Fibroblast of the conjunctiva (primary cell): ENCODE measurements around the gene PDHB.
A peak's percentile ranks its signal among the peaks of the same experiment; 100 is the strongest.
"Not testable (repeated sequence)": the region's sequence is repeated elsewhere in the genome, so short reads cannot be mapped to it uniquely, and the experiment has no call there.

ENCODE experiments used
- DNase-seq: peaks from one replicate; pipeline ENCODE4 v3.0.0-alpha.2; 2010; ENCODE audit warnings: low read depth

Gene PDHB

DNA sequence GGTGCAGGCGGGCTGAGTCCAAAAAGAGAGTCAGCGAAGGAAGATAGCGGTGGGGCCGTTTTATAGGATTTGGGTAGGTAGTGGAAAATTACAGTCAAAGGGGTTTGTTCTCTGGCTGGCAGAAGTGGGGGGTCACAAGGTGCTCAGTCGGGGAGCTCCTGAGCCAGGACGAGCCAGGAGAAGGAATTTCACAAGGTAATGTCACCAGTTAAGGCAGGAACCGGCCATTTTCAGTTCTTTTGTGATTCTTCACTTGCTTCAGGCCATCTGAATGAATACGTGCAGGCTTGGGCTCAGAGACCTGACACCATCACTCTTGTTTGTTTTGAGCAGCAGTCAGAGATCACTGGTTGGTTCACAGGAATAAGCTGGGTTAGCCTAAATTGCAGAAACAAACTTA is 3.6 kb upstream of the PDHB start:
- not testable (repeated sequence) for DNase-seq

GRCh38 chr3:58434990-58435389 is 1.4 kb upstream of the PDHB start:
- no peak for DNase-seq

GRCh38 chr3:58434511-58434910 is 879 bp upstream of the PDHB start:
- DNase-seq: no peak

- no peak for DNase-seq
Observed at GRCh38 chr3:58434168-58434504, 504 bp upstream of the PDHB start.

DNA sequence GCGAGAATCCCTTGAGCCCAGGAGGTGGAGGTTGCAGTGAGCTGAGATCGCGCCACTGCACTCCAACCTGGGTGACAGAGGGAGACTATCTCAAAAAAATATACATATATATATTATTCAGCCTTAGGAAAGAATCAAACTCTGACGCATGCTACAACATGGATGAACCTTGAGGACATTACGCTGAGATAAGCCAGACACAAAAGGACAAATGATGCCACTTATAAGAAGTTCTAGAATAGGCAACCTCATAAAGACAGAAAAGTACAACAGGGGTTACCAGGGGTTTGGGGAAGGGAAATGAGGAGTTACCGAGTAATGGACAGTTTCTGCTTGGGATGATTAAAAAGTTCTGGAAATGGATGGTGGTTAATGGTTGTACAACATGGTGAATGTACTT is 727 bp downstream of the PDHB start:
- DNase-seq: no peak

DNA sequence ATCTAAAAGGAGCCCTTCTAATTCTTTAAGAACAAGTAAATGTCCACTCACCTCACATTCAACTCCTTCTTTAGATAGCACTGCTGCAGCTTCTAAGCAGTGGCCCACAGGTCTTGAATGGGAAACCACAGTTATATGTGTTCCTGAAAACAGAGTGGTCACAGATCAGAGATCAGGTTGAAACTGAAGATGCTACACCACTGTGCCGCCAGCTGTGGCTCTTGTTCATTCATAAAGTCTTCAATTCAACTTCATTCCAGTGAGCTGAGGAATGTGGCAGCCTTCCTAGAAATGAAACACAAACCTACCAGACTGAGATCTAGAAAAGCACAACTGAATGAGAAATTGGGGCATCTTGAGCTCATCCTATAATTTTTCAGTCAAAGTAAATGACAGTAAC is 4.0 kb downstream of the PDHB start:
- no peak for DNase-seq

GRCh38 chr3:58427661-58428361 is 5.8 kb downstream of the PDHB start:
- DNase-seq: no peak

DNA sequence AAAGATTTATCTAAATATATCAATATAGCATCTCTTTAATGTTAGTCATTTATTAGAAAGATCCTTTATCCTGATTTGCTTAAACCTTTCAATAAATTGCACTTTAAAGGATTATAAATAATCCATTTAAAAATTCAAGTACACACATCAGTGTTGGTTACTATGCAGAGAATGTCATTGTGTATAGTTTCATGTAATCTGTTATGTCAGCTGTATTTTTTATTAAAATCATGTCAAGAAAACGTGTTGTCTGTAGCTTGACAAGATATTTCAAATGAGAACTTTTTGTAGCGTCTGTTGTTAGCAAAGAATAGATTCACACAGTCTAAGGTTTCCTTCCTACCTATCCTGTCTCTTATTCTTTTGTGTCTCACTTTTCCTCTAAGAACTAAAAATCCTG is 7.8 kb downstream of the PDHB start:
- no peak for DNase-seq

- no peak for DNase-seq
Observed at GRCh38 chr3:58424613-58425012, 9.0 kb downstream of the PDHB start.

DNA sequence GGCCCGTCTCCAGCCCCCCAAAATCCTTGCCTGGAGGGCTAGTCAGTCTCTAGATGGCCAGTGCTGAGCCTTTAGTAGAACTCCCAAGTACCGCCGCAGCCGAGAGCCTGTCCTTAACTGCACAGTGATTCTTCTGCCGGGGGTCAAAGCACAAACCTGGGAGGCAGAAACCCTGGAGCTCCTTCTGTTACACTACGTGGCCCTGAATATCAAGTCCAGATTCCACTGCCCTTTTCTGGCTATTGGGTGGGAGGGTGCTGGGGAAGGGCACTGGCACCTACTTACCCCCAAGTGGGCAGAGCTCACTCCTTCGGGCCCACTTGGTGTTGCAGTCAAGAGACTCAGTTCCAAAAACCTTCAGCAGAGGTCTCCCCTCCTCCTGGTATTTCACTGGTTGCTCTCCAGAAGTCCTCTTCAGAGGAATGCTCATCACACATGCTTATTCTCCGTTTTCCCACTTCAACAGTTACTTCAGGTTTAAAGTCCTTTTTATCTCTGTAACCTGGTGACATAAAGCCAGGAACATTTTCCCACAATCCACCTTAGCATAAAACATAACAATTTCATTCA is 10.8 kb downstream of the PDHB start:
- no peak for DNase-seq

- DNase-seq: no peak
Observed at GRCh38 chr3:58421004-58421403, 12.6 kb downstream of the PDHB start.

DNA sequence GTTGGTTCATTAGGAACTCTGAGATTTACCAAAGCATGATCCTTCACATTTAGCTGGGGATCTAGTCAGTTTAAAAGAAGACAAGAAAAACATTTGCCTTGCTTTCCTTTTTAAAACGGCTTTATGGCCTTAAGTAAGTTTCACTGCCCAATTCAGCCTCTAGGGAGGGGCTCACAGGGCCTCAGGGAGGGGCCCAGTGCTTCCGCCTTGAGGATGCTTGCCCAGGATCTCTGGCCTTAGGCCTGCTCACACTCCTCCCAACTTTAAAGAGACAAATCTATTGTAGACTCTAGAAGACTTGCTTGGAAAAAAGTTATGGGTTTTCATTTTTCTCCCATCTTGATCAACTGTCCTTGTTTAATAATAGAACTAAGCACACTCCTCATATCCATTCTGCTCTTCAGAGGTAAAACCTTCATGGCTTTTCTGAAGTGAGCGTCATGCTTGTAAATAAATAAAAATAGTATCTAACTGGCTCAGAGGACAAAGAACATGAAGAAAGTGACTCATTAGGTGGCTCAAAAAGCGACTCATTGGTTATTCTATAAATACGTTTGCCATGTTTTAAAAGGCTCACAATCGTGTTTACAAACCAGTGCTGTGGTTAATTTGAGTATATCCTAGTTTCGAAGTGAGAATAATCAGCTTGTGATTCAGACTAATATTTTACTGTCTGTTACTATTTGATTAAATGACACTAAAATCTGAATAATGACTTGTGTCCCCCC is 13.7 kb downstream of the PDHB start:
- peak; percentile 48 for DNase-seq

DNA sequence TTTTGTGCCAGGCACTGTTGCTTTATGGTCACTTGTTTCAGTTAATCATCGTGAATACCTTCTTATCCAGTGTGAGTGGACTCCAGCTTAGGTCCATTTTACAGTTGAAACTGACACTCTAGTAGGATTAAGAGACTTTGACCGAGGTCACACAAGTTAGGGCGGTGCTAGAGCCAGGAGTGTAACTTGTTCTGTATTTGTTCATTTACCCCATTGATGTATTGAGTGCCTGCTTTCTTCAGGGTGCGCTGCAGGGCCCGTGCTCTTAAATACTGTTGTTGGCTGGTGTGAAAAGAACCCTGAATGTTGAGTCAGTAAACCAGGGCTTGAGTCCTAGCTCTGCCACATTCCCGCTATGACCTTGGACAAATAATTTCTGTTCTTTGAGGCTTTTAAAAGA is 15.4 kb downstream of the PDHB start:
- DNase-seq: no peak

DNA sequence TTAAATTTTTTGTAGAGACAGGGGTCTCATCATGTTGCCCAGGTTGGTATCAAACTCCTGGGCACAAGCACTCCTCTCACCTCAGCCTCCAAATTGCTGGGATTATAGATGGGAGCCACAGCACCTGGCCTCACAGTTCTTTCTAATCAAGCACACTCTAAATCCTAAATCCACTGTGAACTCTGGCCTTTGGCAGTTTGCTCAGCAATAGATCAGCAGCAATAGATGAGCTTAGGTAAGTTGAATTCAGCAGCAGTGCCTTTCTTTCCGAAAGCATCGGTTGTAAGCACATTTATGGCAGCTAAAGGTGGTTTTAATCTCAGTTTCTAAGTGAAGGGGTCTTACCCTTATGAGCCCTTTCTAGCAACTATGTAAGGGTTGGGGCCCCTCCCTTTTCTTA is 16.6 kb downstream of the PDHB start:
- DNase-seq: no peak

DNA sequence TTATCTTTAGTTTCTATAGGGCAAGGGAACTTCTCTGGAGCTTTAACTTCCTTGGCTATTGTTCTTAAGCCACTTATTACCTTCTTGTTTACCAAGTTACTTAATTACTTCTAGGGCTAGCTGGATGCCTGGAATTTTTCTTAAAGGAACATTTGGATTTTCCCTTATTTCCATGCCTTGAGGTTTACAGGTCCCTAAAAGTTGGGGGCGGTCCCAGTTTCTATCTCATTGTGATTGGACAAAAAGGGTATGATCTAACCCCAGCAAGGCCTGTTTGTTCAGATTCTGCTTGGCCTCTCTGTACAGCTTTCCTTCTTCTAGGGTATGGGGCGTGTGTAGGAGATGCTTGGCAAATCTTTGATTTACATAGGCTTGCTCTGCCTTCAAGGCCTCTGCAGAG is 17.4 kb downstream of the PDHB start:
- DNase-seq: no peak

DNA sequence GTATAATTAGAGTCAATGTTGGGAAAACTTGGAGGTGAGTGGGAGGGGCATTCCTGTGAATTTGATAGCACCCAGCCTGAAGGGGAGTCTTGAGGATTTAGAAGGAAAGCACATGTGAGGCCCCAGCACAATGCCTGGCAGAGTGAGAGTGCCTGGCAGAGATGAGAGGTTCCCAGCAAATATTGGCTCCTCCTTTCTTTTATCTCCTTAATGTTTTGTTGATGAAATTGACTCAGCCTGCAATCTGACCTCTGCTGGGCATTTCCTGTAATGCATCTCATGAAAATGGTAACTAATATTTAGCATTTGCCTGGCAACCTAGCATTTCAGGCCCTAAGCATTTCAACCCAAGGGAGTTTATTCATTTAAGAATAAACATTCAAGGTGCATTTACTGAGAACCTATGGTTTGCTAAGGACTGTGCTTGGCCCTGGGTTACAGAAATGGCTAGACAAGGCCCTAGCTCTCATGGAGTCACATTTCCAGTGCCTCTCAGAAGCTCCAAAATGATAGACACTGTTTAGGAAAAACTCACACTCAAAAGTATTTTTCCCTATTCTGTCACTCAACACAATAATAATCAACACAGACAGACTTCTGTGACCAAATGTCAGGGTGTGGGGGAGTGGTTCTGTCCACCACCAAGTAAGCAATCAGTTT is 19.0 kb downstream of the PDHB start:
- DNase-seq: peak; percentile 62

- no peak for DNase-seq
Observed at GRCh38 chr3:58411851-58412830, 21.5 kb downstream of the PDHB start.

GRCh38 chr3:58411036-58411435 is 22.6 kb downstream of the PDHB start:
- no peak for DNase-seq

- no peak for DNase-seq
Observed at GRCh38 chr3:58409663-58410062, 24.0 kb downstream of the PDHB start.

DNA sequence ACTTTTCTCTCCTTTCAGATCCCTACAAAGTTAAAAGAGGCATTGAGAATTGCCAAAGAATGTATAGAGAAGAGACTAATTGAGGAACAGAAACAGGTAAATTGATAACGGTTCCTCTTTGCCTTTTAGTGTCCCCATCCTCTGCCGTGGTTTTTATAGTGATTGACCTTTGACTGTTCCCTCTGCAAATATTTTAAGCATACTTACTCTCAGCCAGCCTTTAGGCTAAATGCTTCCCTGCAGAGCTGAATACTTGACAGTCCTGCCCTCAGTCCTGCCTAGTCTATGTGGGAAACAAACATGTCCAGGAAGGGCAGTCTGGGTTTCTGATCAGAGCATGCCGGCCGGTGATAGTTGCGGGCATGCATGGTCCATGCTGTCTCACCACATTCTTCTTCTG is 24.7 kb downstream of the PDHB start:
- no peak for DNase-seq

GRCh38 chr3:58404396-58404795 is 29.2 kb downstream of the PDHB start:
- peak; percentile 24 for DNase-seq
